GM21529 (cell line): ENCODE data around the gene FOXG1.

ENCODE experiments used
- ATAC-seq: cut with Tn5 transposase; IDR thresholded peaks from one replicate; pipeline ENCODE4 v1.9.1; 2021; ENCODE audit not compliant: unreplicated experiment

Gene FOXG1

DNA sequence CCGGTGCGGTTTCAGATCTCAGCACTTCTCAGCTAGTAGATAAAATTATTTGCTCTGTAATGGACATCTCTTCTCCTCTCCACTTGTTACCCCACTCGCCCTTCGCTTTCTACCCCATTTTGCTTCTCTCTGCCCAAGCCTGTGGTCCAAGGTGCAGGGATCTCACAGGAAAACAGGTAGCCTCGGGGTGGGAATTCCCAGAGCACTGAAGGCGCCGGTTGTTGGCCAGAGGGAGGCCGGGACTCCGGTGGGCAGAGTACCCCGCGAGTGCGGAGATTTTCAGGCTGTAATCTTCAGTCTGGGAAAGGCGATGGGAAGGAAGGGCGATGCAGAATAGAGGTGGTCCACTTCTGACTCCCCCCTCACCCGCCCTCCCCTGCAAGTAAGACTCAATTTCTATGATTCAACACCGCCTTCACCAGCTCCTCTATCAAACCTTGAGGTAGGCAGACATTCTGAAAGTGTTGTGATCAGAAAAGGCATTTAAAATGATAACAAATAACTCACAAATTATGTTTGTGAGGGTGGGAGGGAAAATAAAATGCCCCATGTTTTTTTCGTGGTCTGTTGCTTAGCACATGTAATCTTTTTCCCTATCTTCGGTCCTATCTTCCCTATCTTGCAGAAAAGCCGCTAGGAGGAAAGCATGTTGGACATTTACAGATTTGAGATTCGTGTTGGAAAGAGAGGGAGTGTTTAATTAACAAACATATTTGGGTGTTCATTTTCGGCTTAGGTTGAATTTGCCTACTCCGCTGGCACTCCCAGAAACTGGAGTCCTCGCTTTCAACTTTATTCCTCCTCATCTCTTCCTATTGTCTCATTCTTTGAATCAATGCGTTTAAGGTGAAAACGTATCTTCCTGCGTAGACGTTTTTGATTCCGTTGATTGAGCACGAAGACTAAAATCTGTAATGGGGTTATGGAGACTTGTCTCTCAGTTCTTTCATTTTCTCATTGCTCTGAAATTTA, 8.5 kb downstream of the FOXG1 start:
- no peak for ATAC-seq

DNA sequence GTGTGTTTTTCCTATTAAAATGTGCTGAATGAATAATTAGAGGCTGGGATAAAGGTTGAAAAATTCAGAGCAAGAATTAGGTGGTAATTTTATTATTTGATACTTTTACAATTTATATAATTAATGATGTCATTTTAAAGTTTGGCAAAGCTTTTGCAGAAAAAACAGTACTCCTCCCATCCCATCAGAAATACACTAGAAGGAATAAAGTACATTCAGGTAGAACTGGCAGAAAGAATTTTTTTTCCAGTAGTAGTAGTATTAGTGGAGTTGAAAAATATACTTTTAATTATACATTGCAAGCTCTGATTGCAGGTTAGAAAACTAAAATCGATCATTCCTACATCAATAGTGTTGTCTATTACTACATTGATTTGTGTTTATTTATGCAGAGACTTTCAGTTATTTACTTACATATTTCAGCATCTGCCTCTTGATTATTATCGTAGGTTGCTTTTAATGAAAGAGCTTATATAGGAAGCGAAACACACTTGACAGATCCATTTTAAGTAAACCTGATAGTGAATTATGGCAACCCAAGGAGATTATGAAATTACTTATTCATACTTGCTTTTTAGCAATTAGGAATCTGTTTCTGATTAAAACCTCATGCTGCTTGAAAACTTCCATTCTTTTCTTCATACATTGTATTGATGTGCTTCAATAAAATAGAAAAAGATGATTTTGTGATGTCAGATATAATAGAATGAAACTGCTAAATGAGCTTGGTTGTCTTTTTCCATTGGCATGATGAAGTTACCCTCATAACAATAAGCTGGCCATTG, 10.1 kb downstream of the FOXG1 start:
- ATAC-seq: no peak

DNA sequence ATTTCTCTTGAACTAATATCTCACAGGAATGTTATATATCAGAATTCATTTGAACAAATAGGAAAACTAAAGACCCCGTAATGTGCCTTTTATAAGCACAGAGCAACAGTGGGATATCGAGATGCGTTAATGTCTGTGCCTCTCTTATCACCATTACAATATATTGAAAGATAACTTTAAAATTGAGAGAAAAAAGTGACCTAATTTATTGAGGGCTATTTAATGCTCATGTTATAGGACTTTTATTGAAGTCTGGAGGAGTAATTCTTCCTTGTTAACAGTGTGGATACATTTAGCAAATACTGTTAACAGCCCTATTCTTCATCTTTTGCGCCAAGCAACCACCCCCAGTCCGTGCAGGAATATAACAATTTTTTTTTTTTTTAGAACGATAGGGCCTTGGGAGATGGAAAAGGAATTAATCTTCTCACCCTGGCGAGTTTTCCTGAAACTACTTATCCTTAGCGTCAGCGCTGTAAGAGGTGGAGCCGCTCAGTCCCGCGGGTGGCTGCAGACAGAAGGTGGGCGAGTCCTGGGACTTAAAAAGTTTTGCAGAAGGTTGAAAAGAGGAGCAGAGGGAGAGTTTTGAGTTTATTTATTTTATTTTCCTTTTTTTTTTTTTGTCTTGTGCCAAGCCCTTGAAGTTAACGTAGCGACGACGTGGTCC, 11.0 kb downstream of the FOXG1 start:
- no peak for ATAC-seq

DNA sequence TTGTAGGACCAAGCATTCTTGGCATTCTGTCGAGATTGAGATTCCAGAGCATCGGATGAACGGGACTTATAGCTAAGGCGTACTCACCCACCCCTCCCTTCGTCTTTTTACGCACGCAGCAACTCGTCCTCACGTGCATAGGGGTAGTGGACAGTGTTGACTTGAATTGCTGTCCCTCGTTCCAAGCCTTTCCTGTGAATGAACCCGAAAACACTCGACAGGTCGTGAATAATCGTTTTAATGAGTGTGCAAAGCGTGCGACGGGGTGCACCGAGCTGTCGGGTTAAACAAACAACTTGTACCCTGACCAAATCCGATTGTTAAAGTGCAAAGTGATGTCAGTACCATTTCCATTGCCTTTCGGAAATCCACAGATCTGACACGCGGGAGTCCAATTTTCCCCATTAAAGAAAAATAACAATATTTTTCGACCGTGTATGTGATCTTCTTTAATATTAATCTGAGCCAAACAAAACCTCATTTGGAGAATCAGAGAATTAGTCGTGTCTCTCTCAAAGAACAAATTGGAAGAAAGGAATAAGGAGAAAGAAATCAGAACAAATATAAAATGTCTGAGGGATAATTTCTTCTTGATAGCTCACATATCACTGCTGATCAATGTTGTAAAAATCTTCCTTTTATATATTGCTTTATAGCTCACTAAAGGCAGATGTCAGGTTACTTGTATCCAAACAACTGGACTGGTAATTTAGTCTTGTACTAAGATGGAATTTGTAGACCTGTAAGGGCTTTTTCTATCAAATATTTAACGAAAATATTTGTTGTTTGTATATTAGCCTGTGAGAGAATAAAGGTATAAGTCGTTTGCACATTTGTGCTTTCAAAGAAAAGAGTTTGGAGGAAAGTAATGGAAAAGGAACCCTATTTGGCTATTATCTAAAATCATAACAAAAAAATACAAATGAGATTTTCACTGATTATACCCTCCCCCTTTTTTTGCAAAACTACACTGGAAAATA, 11.8 kb downstream of the FOXG1 start:
- no peak for ATAC-seq

DNA sequence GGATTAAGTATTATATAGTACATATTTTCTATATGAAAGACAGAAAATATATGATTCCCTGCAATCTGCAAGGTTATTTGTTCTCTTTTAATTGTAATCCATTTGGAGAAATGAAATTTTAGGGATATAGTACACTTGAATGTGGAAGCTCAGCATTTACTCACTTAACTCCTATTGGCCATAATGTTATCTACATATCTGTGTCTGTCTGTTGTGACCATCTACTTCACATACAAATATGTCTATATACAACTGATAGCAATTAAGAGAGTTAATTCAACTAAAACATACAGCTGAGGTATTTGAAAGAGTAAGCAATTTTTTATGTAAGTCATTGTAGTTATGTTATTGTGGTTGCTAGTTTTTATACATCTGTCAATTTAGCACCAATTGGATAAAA, 12.9 kb downstream of the FOXG1 start:
- ATAC-seq: no peak

DNA sequence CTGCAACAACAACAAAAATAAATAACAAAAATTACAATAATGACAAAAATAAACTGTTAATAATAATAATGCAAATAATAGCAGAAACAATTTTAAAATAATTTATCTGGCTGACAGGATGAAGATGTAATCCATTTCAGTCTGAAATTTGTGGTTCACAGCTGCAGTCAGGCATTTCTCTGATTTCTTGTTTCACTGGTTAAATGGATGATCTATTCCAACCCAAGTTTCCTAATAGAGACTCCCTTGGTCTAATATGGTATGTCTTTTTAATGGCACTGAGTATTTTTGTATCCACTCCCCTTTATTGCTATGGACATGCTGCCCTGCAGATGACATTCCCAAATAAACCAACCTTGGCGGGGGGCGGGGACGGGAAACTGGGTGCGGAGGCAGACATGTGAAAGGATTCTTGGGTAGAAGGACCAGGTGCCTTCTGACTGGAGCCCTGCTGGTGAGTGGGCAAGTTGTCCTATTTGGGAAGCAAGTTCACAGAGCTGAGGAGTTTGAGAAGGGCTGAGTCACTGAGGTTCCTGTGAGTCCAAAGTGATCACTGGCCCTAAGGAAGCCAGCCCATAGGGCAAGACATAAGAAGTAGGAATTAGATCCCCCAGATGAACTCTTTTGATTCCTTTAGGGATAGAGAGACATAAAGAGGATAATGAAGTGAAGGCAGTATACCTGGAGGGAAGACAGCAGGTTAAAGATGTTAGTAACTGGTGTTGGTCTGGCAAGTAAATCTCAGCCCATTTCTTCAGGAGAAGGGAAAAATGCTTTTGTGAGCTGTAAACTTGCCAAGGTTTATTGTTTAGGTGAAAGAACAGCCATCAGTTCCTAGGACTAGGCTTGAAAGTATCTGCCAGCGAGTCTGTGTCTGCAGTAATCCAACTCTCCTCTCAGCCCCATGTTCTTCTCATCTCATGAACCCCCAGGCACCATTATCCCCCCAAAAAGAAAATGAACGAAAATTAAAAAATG, 14.5 kb downstream of the FOXG1 start:
- ATAC-seq: no peak

DNA sequence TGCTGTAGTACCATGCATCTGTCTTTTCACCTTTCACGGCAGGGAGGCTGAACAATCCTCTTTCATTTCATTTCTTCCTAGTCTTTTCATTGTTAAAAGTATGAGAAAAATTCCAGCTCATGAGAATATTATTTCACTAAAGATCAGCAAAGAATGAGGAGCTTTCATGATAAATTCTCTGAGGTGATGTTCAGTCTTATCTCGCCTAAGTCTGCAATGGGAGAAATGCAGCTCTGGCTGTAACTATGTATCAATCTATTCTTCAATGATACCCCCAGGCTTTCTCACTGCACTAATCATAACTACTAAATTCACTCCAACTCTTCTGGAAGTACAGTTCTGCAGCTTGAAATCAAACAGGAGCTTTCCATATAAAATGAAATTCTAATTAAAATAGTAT, 15.7 kb downstream of the FOXG1 start:
- ATAC-seq: no peak

DNA sequence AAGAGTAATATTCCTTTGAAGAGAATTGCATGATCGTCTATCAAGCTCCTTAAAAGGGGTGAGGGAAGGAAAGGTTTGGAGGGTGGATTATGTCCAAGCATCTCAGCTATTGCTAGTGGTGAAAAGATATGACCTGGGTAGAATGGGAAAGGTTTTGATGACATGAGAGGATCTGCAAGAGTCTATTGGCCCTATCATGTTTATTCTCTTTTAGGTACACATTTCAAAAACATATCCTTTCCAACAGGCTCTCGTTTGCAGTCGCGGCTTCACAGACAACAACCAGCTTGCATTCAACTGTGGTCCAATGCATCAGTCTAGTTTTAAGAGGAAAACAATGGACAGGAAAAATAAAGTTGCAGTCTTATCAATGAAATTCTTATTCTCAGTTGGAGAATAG, 17.1 kb downstream of the FOXG1 start:
- no peak for ATAC-seq

DNA sequence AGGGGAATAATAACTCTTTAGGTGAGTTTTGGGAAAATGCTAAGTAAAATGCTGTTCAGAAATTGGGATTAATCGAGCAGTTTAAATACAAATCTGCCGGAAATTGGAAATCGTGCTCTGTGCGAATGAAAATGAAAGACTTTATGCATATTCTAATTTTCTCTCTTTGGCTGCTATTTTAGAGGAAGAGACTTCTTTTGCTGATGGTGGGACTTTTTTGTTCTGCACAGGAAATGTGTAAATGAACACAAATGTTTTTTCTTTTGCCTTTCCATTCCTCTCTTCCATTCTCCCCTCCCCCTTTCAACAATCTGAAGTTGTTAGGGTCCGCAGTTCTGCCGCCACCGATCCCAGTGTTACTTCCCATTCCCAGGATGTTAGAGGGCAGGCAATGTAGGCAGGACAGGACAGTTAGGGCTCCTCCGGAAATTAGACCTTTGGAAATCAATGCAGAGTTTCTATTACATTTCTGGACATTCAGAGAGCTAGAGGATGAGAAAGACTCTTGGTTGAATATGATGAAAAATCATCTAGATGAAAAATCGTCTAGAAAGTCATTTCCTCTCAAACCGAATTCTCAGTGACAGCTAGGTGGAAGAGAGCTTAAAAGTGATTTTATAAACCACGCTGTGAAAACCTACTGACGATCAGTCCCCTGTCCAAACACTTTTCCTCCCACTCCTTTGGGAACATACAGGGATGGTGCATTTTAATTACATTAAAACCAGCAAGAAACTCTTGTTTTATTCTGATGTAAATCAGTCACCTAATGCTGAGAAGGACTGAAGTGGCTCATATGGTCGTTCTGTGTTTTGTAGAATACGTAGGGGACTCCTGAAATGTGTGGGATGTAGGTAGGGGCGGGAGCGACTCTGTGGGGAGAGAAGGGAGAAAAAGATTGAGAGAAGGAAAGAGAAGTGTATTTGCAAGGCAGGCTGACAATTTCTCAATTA, 17.8 kb downstream of the FOXG1 start:
- ATAC-seq: no peak

DNA sequence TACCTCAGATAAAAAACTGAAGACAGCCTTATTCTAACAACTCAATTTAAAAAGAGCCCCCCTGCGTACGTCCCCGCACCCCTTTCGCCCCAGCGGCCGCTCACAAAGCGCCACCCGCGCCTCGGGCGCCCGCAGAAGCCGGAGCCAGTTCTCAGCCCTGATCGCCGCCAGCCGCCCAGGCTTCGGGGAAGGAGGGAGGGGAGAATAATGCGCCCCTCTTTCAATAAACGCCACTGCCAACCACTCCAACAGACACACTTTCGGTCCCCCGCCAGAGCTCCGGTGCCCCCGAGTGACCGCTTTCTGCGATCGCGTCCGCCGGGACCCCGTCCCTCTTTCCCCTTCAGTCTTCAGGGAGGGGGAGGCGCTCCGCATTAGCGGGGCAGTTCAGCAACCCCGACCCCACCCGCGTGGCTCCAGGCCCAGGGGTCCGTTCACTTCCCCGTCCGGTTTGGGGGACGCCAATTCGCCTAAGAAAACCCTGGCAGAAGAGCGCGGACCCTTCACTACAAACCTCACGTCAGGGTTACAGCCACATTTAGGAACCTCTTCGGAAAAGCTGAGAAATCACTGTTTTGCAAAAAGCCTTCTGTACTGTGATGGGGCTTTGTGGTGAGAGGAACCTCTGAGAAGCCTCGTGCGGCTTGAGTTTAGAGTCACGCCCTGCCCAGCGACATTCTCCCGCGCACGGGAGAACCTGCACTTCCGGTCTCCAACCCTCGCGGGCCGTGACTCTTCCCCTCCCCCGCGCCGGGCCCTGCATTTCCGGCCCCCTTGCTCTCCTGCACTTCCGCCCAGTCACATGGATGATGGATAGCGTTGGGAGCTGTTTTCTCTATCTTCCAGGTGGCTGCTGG, 18.7 kb downstream of the FOXG1 start:
- no peak for ATAC-seq

DNA sequence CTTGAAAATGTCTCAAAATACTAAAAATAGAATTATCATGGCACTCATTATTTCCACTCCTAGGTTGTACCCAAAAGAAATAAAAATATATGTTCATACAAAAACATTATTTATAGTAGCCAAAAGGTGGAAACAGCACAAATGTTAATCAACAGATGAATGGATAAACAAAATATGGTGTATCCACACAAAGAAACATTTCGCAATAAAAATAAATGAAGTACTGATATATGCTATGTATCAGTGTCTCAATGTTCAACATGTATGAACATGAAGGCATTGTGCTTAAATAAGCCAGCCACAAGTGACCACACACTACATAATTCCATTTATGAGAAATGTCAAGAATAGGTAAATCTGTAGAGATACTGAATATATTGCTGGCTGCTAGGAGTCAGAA, 40.9 kb downstream of the FOXG1 start:
- no peak for ATAC-seq

DNA sequence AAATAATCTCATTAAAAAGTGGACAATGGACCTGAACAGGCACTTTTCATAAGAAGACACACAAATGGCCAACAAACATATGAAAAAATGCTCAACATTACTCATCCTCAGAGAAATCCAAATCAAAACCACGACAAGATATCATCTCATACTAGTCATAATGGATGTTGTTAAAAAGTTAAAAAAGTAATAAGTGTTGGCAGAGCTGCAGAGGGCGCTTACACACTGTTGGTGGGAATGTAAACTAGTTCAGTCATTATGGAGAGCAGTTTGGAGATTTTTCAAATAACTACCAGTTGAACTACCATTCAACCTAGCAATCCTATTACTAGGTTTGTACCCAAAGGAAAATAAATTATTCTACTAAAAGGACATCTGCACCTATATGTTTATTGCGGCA, 47.2 kb downstream of the FOXG1 start:
- ATAC-seq: no peak
